IPS DF 6.9 (cell line): Measurements from ENCODE around the gene ZNF556.
A peak's percentile ranks its signal among the peaks of the same experiment; 100 is the strongest.

Experiments
- DNase-seq: peaks from one replicate; pipeline ENCODE4 v3.0.0-alpha.2; 2013; ENCODE audit warnings: low read depth, low spot score
- H3K27ac ChIP-seq: one replicate; pipeline ENCODE4 v1.5.1; 2013; ENCODE audit warnings: low read length, control low read depth
- H3K27me3 ChIP-seq: 2 replicates; pipeline ENCODE4 v1.6.1; 2013; ENCODE audit warnings: mild to moderate bottlenecking, low read length; ENCODE audit not compliant: control insufficient read depth, insufficient read depth
- H3K36me3 ChIP-seq: 2 replicates; pipeline ENCODE4 v1.6.1; 2013; ENCODE audit warnings: low read length; ENCODE audit not compliant: control insufficient read depth, insufficient read depth
- H3K4me1 ChIP-seq: 2 replicates; pipeline ENCODE4 v1.6.1; 2013; ENCODE audit warnings: low read length; ENCODE audit not compliant: control insufficient read depth, insufficient read depth
- H3K4me3 ChIP-seq: 2 replicates; pipeline ENCODE4 v1.5.1; 2013; ENCODE audit warnings: mild to moderate bottlenecking, low read length
- H3K9me3 ChIP-seq: 2 replicates; pipeline ENCODE4 v1.6.1; 2013; ENCODE audit warnings: low read length, inconsistent platforms; ENCODE audit not compliant: control insufficient read depth, insufficient read depth
- WGBS: extraction: QIAGEN DNeasy Blood & Tissue Kit; methylation state at CpG from one replicate; pipeline ENCODE4 v1.1.7; 2013; ENCODE audit warnings: mixed read lengths, missing lambda C conversion rate; ENCODE audit not compliant: insufficient read length, insufficient coverage; 5-methylcytosine and 5-hydroxymethylcytosine counted together

The ZNF556 gene

DNA sequence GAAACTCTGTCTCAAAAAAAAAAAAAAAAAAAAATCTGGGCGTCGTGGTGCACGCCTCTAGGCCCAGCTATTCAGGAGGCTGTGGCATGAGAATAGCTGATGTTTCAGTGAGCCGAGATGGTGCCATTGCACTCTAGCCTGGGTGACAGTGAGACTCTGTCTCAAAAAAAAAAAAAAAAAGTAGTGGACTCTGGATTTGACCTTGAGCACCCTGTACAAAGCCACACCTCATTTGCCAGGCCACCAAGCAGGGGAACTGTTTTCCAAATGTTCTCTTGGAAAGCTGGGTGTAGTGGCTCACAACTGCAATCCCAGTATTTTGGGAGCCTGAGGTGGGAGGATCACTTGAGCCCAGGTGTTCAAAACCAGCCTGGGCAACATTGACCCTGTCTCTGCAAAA is 29.7 kb upstream of the ZNF556 start:
- no peaks in the 10 kb centered on the region for H3K4me1 ChIP-seq
- no peak for DNase-seq
- no peak overlapping the region for H3K27ac ChIP-seq
- H3K4me3 ChIP-seq: no peak overlapping the region
- peaks cover 2% of the 10 kb centered on the region; the same call in 1 of the 2 replicates for H3K36me3 ChIP-seq
- peaks cover 13% of the 10 kb centered on the region for H3K9me3 ChIP-seq
- WGBS: no CpG with 5 or more reads among the region's 4 CpGs
- no peaks in the 10 kb centered on the region for H3K27me3 ChIP-seq

DNA sequence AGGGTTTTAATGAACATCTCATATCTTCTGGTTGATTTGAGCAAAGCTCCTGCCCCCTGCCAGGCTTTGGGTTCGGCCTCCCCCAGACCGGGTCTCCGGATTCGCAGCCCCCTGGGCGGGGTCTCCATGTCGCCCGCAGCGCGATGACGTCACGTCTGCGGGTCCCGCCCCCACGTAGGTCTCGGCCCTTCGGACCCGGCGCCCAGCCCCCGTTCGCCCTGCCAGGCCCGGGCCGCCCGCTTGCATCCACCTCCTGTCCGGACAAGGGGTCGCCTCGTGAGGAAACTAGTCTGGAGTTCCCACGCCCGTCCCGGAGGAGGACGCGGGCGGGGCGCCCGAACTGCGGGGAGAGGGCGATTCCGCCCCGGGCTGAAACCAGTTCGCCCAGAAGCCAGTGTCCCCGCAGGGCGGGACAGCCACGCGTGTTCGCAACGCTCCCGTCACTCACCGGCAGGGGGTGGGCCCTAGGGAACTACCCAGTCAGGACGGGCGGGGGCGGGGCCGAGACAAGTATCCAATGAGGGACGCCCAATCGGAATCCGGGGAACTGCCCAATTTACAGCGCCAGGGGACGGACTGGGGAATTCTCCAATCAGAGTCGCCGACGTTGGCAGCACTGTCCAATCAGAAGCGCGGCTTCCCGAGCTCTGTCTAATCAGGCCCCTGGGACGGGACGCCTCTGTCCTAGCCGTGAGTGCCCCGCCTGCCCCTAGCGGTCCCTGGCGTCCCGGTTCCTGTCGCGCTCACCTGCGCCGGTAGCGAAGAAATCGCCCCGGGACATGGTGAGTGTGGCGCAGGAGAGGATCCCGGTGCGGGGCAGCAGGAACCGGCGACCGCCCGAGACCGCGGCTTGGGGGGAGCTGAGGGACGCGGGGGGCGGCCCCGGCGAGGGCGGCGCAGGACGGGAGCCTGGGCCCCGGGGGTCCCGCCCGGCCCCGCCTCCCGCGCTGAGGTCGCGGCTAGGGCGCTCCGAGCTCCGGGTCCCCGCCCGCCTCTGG is 26.0 kb upstream of the ZNF556 start, which contains the start of gene ZNF555:
Gene ZNF555 (plus strand): TSS at position 682 of the 998 bp plus-strand sequence. CDS start 98 bp downstream, at position 780.
- Histone ChIP-seq H3K36me3 (no peaks in the 10 kb centered on the region; the same call in 1 of the 2 replicates), H3K4me1 (no peaks in the 10 kb centered on the region), H3K4me3 (peak within 1 kb of the TSS; percentile 82), H3K27me3 (no peaks in the 10 kb centered on the region), H3K9me3 (peaks cover 1% of the 10 kb centered on the region; the same call in 1 of the 2 replicates), H3K27ac (no peak within 1 kb of the TSS)
- no CpG with 5 or more reads among the region's 106 CpGs for WGBS
- peak; percentile 97 for DNase-seq

DNA sequence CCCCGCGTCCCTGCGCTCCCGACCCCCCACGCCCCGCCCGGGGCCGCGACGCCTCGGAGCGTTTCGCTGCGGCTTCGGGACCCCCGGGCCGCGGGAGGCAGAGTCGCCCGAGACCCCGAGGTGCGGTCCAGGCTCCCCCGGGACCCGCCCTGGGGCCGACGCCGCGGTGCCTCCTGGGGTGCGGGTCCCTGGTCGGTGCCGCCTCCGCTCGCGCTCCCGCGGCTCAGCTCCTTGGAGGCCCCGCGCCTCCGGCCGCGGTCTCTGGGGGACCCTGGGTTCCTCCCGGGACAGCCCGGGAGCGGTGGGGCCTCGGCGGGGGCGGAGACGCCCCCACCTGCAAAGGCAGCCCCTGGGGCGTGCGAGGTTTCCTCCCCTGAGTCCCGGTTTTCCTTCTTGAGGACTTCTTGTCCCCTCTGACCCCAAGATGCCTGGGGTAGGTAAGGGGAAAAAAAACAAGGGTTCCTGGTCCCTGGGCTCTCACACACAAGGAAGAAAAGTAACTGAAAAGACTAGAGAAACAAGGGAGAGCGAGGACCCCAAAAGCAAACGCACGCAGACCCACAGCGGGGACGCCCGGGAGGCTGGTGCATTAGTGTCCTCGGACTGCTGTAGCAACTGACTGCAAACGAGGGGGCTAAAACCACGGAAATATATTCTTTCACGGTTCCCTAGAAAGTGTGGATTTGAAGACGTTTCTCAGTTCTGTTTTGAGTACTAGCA is 25.1 kb upstream of the ZNF556 start:
- Histone ChIP-seq H3K4me3 (peak overlapping the region; percentile 75; the same call in 1 of the 2 replicates), H3K27ac (no peak overlapping the region), H3K4me1 (no peaks in the 10 kb centered on the region), H3K36me3 (no peaks in the 10 kb centered on the region), H3K27me3 (no peaks in the 10 kb centered on the region), H3K9me3 (no peaks in the 10 kb centered on the region)
- DNase-seq: no peak
- WGBS: no CpG with 5 or more reads among the region's 62 CpGs

- no peaks in the 10 kb centered on the region for H3K4me1 ChIP-seq
- no CpG with 5 or more reads among the region's 2 CpGs for WGBS
- no peak overlapping the region for H3K4me3 ChIP-seq
- H3K27ac ChIP-seq: no peak overlapping the region
- no peak for DNase-seq
- no peaks in the 10 kb centered on the region for H3K36me3 ChIP-seq
- no peaks in the 10 kb centered on the region for H3K27me3 ChIP-seq
- peaks cover 4% of the 10 kb centered on the region; the same call in 1 of the 2 replicates for H3K9me3 ChIP-seq
Measured at GRCh38 chr19:2845107-2845506, 22.0 kb upstream of the ZNF556 start.

DNA sequence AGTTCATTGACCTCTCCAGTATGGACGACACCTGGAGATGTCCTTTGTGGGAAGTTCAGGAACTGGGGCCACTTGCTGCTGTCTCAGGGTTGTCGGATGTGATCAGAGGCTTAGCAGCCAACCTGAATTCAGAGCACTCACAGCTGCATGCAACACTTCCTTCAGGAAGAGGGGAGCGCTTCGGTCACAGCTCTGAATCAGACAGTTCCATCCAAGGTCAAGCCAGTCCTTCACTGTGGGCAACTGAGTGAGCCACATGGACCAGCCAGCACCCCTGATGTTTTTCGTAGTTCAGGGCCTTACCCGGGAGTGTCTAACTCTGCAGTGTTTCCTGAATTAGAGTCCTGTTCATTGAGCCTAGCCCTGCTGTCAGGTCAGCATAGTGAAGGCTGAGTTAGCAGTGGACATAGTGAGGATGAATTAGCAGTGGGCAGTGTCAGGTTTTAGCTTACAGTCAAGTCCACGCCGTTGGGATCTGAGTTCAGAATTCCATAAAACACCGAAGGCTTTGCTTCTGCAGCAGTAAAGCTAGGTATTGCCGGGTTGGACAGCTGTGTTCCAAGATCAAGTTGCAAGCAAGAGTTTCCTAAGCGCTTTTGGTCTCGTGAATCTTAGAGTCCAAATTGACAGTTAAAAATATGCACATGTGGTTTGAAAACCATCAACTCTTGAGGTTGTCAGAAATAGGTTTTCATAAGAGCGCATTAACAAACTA is 20.8 kb upstream of the ZNF556 start:
- no peak overlapping the region for H3K4me3 ChIP-seq
- no peak for DNase-seq
- H3K36me3 ChIP-seq: no peaks in the 10 kb centered on the region; the same call in 1 of the 2 replicates
- WGBS: no CpG with 5 or more reads among the region's 13 CpGs
- H3K27ac ChIP-seq: no peak overlapping the region
- no peaks in the 10 kb centered on the region for H3K4me1 ChIP-seq
- peaks cover 4% of the 10 kb centered on the region for H3K9me3 ChIP-seq
- no peaks in the 10 kb centered on the region for H3K27me3 ChIP-seq

DNA sequence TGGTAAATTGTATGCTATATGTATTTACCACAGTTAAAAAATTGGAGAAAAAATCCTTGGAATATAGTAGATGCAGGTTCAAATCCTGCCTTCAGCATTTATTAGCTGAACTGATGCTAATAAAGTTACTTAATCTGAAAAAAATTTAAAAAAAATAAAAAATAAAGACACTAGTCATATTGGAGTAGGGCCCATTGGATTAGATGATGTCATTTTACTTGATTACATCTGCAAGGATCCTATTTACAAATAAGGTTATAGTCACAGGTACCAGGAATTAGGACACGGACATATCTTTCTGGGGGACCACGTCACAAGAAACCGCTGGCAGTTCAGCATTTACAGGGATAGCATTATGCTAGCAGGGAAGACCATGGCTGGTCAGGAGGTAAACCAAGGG is 19.6 kb upstream of the ZNF556 start:
- no CpG with 5 or more reads among the region's 3 CpGs for WGBS
- no peak overlapping the region for H3K4me3 ChIP-seq
- H3K27me3 ChIP-seq: no peaks in the 10 kb centered on the region
- H3K27ac ChIP-seq: no peak overlapping the region
- H3K9me3 ChIP-seq: peaks cover 9% of the 10 kb centered on the region
- H3K36me3 ChIP-seq: peaks cover 9% of the 10 kb centered on the region; the same call in 1 of the 2 replicates
- no peaks in the 10 kb centered on the region for H3K4me1 ChIP-seq
- no peak for DNase-seq

DNA sequence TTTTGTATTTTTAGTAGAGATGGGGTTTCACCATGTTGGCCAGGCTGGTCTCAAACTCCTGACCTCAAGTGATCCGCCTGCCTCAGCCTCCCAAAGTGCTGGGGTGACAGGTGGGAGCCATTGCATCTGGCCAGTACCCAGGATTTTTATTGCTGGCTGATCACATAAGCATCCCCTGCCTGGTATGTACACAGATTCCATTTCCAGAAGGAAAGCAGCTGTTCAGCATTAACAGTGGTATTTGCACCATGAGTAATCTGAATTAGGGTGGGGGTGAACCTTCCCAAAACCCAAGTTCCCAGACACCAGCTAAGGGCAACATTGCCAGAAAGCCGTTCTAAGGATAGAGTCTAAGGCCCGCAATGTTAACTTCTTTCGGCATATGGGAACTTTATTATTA is 18.5 kb upstream of the ZNF556 start:
- Histone ChIP-seq H3K27me3 (no peaks in the 10 kb centered on the region), H3K4me3 (no peak overlapping the region), H3K36me3 (peaks cover 20% of the 10 kb centered on the region; the same call in 1 of the 2 replicates), H3K4me1 (no peaks in the 10 kb centered on the region), H3K9me3 (peaks cover 20% of the 10 kb centered on the region), H3K27ac (no peak overlapping the region)
- no peak for DNase-seq
- WGBS: no CpG with 5 or more reads among the region's 4 CpGs

GRCh38 chr19:2850256-2850925 is 16.7 kb upstream of the ZNF556 start:
- no CpG with 5 or more reads among the region's 3 CpGs for WGBS
- H3K9me3 ChIP-seq: peaks cover 25% of the 10 kb centered on the region
- no peak overlapping the region for H3K27ac ChIP-seq
- no peak for DNase-seq
- peaks cover 20% of the 10 kb centered on the region; the same call in 1 of the 2 replicates for H3K36me3 ChIP-seq
- no peak overlapping the region for H3K4me3 ChIP-seq
- H3K4me1 ChIP-seq: no peaks in the 10 kb centered on the region
- H3K27me3 ChIP-seq: no peaks in the 10 kb centered on the region

GRCh38 chr19:2852598-2852997 is 14.5 kb upstream of the ZNF556 start:
- Histone ChIP-seq H3K9me3 (peaks cover 25% of the 10 kb centered on the region), H3K27me3 (no peaks in the 10 kb centered on the region), H3K4me1 (no peaks in the 10 kb centered on the region), H3K4me3 (no peak overlapping the region), H3K27ac (no peak overlapping the region), H3K36me3 (peaks cover 20% of the 10 kb centered on the region; the same call in 1 of the 2 replicates)
- DNase-seq: no peak
- WGBS: no CpG with 5 or more reads among the region's 10 CpGs
